ENCODE results near the gene WDR77.

DNA sequence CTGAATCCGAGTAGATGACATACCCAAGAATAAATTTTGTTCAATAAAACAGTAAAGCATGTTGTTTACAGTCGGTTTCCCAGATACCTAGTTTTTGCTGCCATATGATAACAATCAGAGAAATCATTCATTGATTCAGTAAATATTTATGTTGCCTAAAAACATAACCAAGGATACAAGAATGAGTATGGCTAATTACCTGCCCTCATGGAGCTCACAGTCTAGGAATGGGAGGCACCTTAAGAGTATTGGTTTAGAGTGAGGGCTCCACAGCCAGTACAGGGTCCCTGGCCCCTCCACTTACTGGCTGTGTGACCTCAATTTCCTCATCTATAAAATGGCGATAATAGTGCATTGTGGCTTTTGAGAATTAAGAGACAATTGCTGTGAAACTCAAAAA lies 1.1 kb upstream of the WDR77 start:
- no peak for TF ChIP-seq CTCF (IDR thresholded peaks at IDR 0.05)
- TF ChIP-seq POLR2A (IDR thresholded peaks at IDR 0.05) = no peak
